Activated T-cell treated with anti-CD3 and anti-CD28 coated beads, Interleukin-2, amount 50 U/mL, for 4 hours (primary cell): Measurements from ENCODE around the gene GHDC. TPM values are rescaled to one million over a fixed set of nuclear protein-coding genes. Genes with fewer than 3 reads are reported as not detected.
A peak's percentile ranks its signal among the peaks of the same experiment; 100 is the strongest.
"Not testable (repeated sequence)": the region's sequence is repeated elsewhere in the genome, so short reads cannot be mapped to it uniquely, and the experiment has no call there.

Source experiments
- ATAC-seq, 2 donors: fragments of 200-7000 bp; cut with Tn5 transposase; one replicate each; pipeline ENCODE4 v1.10.0; 2021
- DNase-seq: peaks from one replicate; pipeline ENCODE4 v3.0.0-alpha.2; 2020
- H3K27me3 Mint-ChIP-seq: one replicate; pipeline ENCODE4 v1.8.0; 2021; ENCODE audit warnings: low read depth, mixed read lengths
- H3K36me3 Mint-ChIP-seq: one replicate; pipeline ENCODE4 v1.8.0; 2022; ENCODE audit warnings: mixed read lengths; ENCODE audit not compliant: insufficient read depth
- H3K4me1 Mint-ChIP-seq: one replicate; pipeline ENCODE4 v1.8.0; 2021; ENCODE audit warnings: low read depth, mixed read lengths
- H3K4me3 Mint-ChIP-seq: one replicate; pipeline ENCODE4 v1.8.0; 2021; ENCODE audit warnings: mild to moderate bottlenecking, moderate library complexity, mixed read lengths
- H3K9me3 Mint-ChIP-seq: one replicate; pipeline ENCODE4 v1.8.0; 2021; ENCODE audit warnings: mixed read lengths
- total RNA-seq, 3 donors: library from RNA; stranded (reverse); gene quantifications; one replicate each; pipeline ENCODE4 v1.2.1, GENCODE V29; 2021

GHDC gene
- total RNA-seq, 3 donors from 2014 or later, result 24.0 to 24.9 (median 24.7) TPM

DNA sequence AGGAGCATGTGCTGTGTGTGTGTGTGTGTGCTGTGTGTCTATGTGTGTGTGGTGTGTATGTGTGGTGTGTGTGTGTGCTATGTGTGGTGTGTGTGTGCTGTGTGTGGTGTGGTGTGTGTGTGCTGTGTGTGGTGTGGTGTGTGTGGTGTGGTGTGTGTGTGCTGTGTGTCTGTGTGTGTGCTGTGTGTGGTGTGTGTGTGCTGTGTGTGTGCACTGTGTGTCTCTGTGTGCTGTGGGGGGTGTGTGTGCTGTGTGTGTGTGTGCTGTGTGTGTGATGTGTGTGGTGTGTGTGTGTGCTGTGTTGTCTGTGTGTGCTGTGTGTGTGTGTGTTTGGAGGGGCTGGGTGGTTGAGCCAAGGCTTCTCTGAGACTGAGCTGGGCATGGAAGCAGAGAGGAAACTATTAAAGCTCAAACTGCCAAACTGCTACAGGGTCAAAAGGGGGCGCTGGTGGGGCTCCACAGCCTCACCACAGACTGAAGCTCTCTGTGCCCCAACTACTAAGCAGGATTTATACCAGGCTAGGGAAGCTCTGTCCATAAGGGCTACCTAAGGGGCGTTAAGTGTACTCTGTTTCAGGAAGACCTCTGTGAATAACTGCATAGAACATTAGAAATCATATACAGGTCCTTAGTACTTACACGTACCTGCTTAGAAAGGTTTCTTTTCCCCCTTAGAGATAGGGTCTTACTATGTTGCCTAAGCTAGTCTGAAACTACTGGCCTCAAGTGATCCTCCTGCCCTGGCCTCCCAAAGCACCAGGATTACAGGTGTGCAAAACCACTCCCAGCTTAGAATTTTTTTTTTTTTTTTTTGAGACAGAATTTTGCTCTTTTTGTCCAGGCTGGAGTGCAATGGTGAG lies 27.8 kb upstream of the GHDC start:
- ATAC-seq (peak; percentile 95 to 96), DNase-seq (peak; percentile 60)
- H3K36me3 Mint-ChIP-seq, result peaks cover 34% of the 10 kb centered on the region
- H3K9me3 Mint-ChIP-seq, result no peaks in the 10 kb centered on the region
- H3K27me3 Mint-ChIP-seq, result no peaks in the 10 kb centered on the region
- no peak overlapping the region for H3K4me3 Mint-ChIP-seq
- peaks cover 4% of the 10 kb centered on the region for H3K4me1 Mint-ChIP-seq

- DNase-seq, ATAC-seq, H3K9me3 Mint-ChIP-seq, H3K27me3 Mint-ChIP-seq, H3K4me3 Mint-ChIP-seq, H3K4me1 Mint-ChIP-seq: not testable (repeated sequence)
- H3K36me3 Mint-ChIP-seq, result peaks cover 37% of the 10 kb centered on the region
Observed at GRCh38 chr17:42219280-42219679, 25.0 kb upstream of the GHDC start.

DNA sequence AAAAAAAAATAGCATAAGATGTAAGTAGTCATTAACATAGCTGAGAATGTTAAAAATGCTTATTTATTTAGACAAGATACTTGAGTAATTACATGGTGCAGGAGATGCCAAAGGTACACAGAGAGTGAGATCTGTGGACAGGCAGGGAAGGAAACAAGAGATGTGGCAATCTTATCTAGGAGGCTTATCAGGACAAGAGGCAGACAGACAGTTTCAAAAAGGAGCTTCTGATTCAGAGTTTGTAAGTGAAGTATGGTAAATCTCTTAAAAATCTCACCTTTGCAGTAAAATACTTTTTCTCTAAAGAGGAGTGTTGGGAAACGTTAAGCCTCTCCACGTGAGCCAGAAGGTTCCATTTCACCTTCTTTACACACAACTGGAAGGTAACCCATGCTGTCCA lies 19.9 kb upstream of the GHDC start:
- Mint-ChIP-seq H3K9me3 (no peaks in the 10 kb centered on the region), H3K27me3 (no peaks in the 10 kb centered on the region), H3K4me1 (no peaks in the 10 kb centered on the region), H3K36me3 (peaks cover 35% of the 10 kb centered on the region), H3K4me3 (no peak overlapping the region)
- ATAC-seq (no peak), DNase-seq (no peak)

- DNase-seq (no peak), ATAC-seq (no peak)
- Mint-ChIP-seq H3K4me1 (no peaks in the 10 kb centered on the region), H3K4me3 (no peak overlapping the region), H3K27me3 (no peaks in the 10 kb centered on the region), H3K9me3 (no peaks in the 10 kb centered on the region), H3K36me3 (peaks cover 29% of the 10 kb centered on the region)
Observed at GRCh38 chr17:42212382-42212781, 18.1 kb upstream of the GHDC start.

GRCh38 chr17:42211921-42212341 lies 17.6 kb upstream of the GHDC start:
- not testable (repeated sequence) for H3K4me1 Mint-ChIP-seq, H3K27me3 Mint-ChIP-seq, ATAC-seq, H3K4me3 Mint-ChIP-seq, H3K9me3 Mint-ChIP-seq, DNase-seq
- peaks cover 27% of the 10 kb centered on the region for H3K36me3 Mint-ChIP-seq

DNA sequence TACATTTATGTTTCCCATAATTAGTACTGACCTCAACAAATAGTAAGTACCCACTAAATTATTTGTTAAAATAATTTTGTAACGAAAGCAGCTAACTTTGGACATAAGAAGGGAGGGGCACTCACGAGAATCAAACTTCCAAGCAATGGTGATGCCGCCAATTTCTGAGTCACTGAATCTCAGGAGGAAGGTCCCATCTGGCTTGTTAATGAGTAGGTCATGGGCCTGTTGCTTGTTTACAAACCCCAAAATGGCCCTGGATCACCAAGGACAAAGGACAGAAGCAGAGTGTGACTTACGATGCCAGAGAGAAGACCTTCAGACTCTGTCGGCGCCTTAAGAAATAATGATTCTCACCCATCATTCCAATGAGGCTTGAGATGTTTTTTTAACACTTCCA lies 15.8 kb upstream of the GHDC start:
- no peak overlapping the region for H3K4me3 Mint-ChIP-seq
- peaks cover 26% of the 10 kb centered on the region for H3K36me3 Mint-ChIP-seq
- H3K27me3 Mint-ChIP-seq, result no peaks in the 10 kb centered on the region
- DNase-seq, result no peak
- no peaks in the 10 kb centered on the region for H3K4me1 Mint-ChIP-seq
- H3K9me3 Mint-ChIP-seq, result no peaks in the 10 kb centered on the region
- no peak for ATAC-seq

- H3K4me1 Mint-ChIP-seq, DNase-seq, H3K4me3 Mint-ChIP-seq, H3K27me3 Mint-ChIP-seq, ATAC-seq, H3K9me3 Mint-ChIP-seq: not testable (repeated sequence)
- peaks cover 32% of the 10 kb centered on the region for H3K36me3 Mint-ChIP-seq
Observed at GRCh38 chr17:42206153-42206612, 11.9 kb upstream of the GHDC start.

- no peaks in the 10 kb centered on the region for H3K9me3 Mint-ChIP-seq
- peaks cover 34% of the 10 kb centered on the region for H3K36me3 Mint-ChIP-seq
- no peak overlapping the region for H3K4me3 Mint-ChIP-seq
- DNase-seq (no peak), ATAC-seq (no peak)
- H3K4me1 Mint-ChIP-seq, result peaks cover 3% of the 10 kb centered on the region
- H3K27me3 Mint-ChIP-seq, result no peaks in the 10 kb centered on the region
Observed at GRCh38 chr17:42203354-42203753, 9.1 kb upstream of the GHDC start.

- Mint-ChIP-seq H3K4me1 (peaks cover 3% of the 10 kb centered on the region), H3K9me3 (no peaks in the 10 kb centered on the region), H3K27me3 (no peaks in the 10 kb centered on the region), H3K36me3 (peaks cover 33% of the 10 kb centered on the region), H3K4me3 (no peak overlapping the region)
- DNase-seq, result no peak
- ATAC-seq, result no peak
Observed at GRCh38 chr17:42202696-42203095, 8.4 kb upstream of the GHDC start.

- peaks cover 3% of the 10 kb centered on the region for H3K4me1 Mint-ChIP-seq
- ATAC-seq (no peak), DNase-seq (no peak)
- no peak overlapping the region for H3K4me3 Mint-ChIP-seq
- H3K9me3 Mint-ChIP-seq, result no peaks in the 10 kb centered on the region
- H3K36me3 Mint-ChIP-seq, result peaks cover 30% of the 10 kb centered on the region
- no peaks in the 10 kb centered on the region for H3K27me3 Mint-ChIP-seq
Observed at GRCh38 chr17:42202159-42202558, 7.9 kb upstream of the GHDC start.

- Mint-ChIP-seq H3K36me3 (peaks cover 30% of the 10 kb centered on the region), H3K27me3 (no peaks in the 10 kb centered on the region), H3K4me1 (peaks cover 3% of the 10 kb centered on the region), H3K4me3 (no peak overlapping the region), H3K9me3 (no peaks in the 10 kb centered on the region)
- ATAC-seq (no peak), DNase-seq (no peak)
Observed at GRCh38 chr17:42201458-42201772, 7.1 kb upstream of the GHDC start.

DNA sequence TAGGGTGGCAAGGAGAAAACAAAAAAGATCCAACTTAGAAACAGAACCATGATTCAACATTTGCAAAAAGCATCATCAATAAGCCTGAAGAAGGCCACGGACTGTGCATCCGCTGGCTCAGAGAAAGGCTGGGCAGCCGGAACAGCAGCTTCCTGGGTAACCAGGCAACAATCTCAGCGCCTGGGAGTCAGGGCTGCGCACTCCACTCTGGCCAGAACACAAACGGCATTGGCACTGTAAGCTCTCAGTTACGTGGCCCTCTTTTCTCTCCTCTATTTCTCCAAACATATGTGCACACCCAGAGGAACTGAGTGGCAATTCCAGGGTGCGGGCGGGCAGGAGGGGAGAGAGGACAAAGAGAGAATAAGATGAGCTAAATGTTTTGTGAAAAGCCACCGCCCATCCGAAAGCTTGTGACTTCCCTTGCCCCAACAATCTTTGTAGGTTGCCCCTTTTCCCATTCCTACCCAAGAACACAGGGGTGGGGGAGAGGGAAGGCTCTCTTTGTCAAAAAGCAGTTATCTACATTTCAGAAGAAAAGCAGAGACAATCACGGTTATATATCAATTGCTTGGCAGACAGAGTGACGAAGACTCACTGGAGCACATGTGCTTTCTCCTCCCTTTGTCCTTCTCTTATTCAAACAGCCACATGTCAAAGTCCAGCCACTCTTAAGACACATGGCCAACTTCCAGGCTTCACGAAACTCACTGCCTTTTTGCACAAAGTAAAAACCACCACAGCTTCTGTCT lies 6.6 kb upstream of the GHDC start:
- ATAC-seq (no peak), DNase-seq (no peak)
- H3K27me3 Mint-ChIP-seq, result no peaks in the 10 kb centered on the region
- peaks cover 3% of the 10 kb centered on the region for H3K4me1 Mint-ChIP-seq
- H3K36me3 Mint-ChIP-seq, result peaks cover 30% of the 10 kb centered on the region
- no peak overlapping the region for H3K4me3 Mint-ChIP-seq
- H3K9me3 Mint-ChIP-seq, result no peaks in the 10 kb centered on the region

DNA sequence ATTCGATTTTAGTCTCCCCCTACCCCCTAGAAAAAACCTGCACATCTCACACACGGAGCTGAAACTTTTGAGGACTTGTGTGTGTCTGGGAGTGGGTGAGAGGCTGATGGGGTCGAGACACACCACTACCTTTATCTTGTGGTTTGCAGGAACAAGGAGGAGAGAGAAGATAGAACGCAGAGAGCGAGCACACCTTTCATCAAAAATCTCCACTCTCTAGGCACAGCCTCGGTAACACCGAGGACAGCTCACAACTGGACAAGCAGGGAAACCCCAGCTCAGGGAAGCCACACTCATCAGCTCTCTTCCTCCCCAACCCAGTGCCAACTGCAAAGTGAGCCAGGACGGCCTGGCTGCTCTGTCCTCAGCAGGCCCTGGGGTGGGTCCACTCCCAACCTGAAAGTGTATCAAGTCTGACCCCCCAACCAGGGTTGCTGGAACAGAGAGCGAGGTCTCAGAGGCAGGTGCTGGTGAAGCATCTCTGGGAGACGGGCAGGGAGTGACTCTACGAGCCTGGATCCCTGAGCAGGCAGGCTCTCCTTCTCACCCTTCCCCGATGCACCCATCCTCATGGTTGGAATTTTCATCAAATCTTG lies 5.2 kb upstream of the GHDC start:
- Mint-ChIP-seq H3K4me1 (peaks cover 7% of the 10 kb centered on the region), H3K9me3 (no peaks in the 10 kb centered on the region), H3K4me3 (no peak overlapping the region), H3K27me3 (no peaks in the 10 kb centered on the region), H3K36me3 (peaks cover 21% of the 10 kb centered on the region)
- ATAC-seq (no peak), DNase-seq (no peak)

DNA sequence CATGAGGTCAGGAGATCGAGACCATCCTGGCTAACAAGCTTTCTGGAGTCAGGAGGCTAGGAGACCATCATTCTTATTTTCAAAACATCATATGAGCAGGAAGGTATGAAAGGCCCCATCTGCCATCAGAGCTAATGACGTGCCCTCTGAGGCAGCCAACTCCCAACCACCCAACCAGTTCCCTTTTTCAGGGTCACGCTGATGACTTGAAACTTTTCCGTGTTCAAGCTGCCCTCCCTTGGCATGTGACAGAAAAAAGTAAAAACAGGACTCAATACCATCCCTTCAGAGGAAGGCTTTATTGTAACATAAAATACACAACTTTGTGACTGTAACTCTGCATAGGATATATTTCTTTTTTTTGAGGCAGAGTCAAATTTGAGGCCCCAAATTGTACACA lies 4.6 kb upstream of the GHDC start:
- H3K4me3 Mint-ChIP-seq, result no peak overlapping the region
- H3K4me1 Mint-ChIP-seq, result peaks cover 12% of the 10 kb centered on the region
- no peaks in the 10 kb centered on the region for H3K9me3 Mint-ChIP-seq
- H3K36me3 Mint-ChIP-seq, result peaks cover 21% of the 10 kb centered on the region
- ATAC-seq (no peak), DNase-seq (no peak)
- H3K27me3 Mint-ChIP-seq, result no peaks in the 10 kb centered on the region
